PC-3 (cell line): Measurements from ENCODE around the gene CCDC178. TPM values are rescaled to one million over a fixed set of nuclear protein-coding genes. Genes with fewer than 3 reads are reported as not detected.

Experiments
- ATAC-seq: fragments of 200-7000 bp; cut with Tn5 transposase; 2 replicates; pipeline ENCODE4 v1.9.1; 2020; ENCODE audit warnings: mild to moderate bottlenecking, moderate library complexity
- BruUV-seq: library from RNA; stranded (reverse); fragments of 400-500 nt; replicated peaks from 2 replicates; lab custom pipeline; 2021; lab: Mats Ljungman, UMichigan
- CTCF ChIA-PET: fragments of 300-600 bp; sonication (Branson Sonifier 250); formaldehyde crosslinking; loops from one replicate; lab custom pipeline; 2022; ENCODE audit warnings: antibody characterized with exemption; lab: Charles Lee
- POLR2A ChIA-PET: fragments of 300-600 bp; sonication (Branson Sonifier 250); formaldehyde crosslinking; loops from one replicate; lab custom pipeline; 2022; ENCODE audit warnings: antibody characterized with exemption; ENCODE audit not compliant: unreplicated experiment; lab: Charles Lee
- DNase-seq: peaks from one replicate; pipeline ENCODE4 v3.0.0-alpha.2; 2015
- H2AFZ ChIP-seq: fragments of 300-600 bp; sonication (generic); 2 replicates; pipeline ENCODE4 v1.6.0; 2016; ENCODE audit warnings: antibody characterized with exemption, low read length
- H3F3A ChIP-seq: fragments of 300-600 bp; sonication (generic); one replicate; pipeline ENCODE4 v1.6.0; 2017; ENCODE audit warnings: antibody characterized with exemption, low read length, control low read depth, mild to moderate bottlenecking; ENCODE audit not compliant: unreplicated experiment
- H3K27ac ChIP-seq: fragments of 300-600 bp; sonication (generic); 2 replicates; pipeline ENCODE4 v1.5.1; 2016; ENCODE audit warnings: mild to moderate bottlenecking, low read length
- H3K27me3 ChIP-seq: fragments of 300-600 bp; sonication (generic); 2 replicates; pipeline ENCODE4 v1.6.1; 2016; ENCODE audit warnings: low read length, mixed read lengths
- H3K36me3 ChIP-seq: fragments of 300-600 bp; sonication (generic); 2 replicates; pipeline ENCODE4 v1.6.1; 2016; ENCODE audit warnings: low read depth, mixed run types, low read length, mixed read lengths
- H3K4me1 ChIP-seq: fragments of 300-600 bp; sonication (generic); 2 replicates; pipeline ENCODE4 v1.5.1; 2016; ENCODE audit warnings: low read length; ENCODE audit not compliant: insufficient read depth
- H3K4me2 ChIP-seq: fragments of 300-600 bp; sonication (generic); 2 replicates; pipeline ENCODE4 v1.6.0; 2016; ENCODE audit warnings: low read length
- H3K4me3 ChIP-seq: fragments of 300-600 bp; sonication (generic); 2 replicates; pipeline ENCODE4 v1.5.1; 2016; ENCODE audit warnings: mild to moderate bottlenecking, low read length, mixed read lengths
- H3K79me2 ChIP-seq: fragments of 300-600 bp; sonication (generic); 2 replicates; pipeline ENCODE4 v1.6.1; 2017; ENCODE audit warnings: low read length, mixed read lengths
- H3K9ac ChIP-seq: fragments of 300-600 bp; sonication (generic); 2 replicates; pipeline ENCODE4 v1.6.0; 2016; ENCODE audit warnings: mild to moderate bottlenecking, low read length
- H3K9me2 ChIP-seq: fragments of 300-600 bp; sonication (generic); replicated peaks from 2 replicates; pipeline ENCODE4 v1.6.1; 2016; ENCODE audit warnings: mixed run types, low read length, mixed read lengths
- H3K9me3 ChIP-seq: fragments of 300-600 bp; sonication (generic); 2 replicates; pipeline ENCODE4 v1.6.1; 2016; ENCODE audit warnings: low read length, mixed read lengths
- H4K20me1 ChIP-seq: fragments of 300-600 bp; sonication (generic); 2 replicates; pipeline ENCODE4 v1.6.1; 2016; ENCODE audit warnings: low read length, mixed read lengths
- EZH2 ChIP-seq: fragments of 300-600 bp; sonication (generic); IDR thresholded peaks from one replicate; pipeline ENCODE4 v1.6.1; 2017; ENCODE audit warnings: antibody characterized with exemption, mild to moderate bottlenecking, low read length; ENCODE audit not compliant: unreplicated experiment
- EZH2phosphoT487 ChIP-seq: fragments of 300-600 bp; sonication (generic); IDR thresholded peaks from 2 replicates; pipeline ENCODE4 v1.6.1; 2018; ENCODE audit warnings: mild to moderate bottlenecking, antibody characterized with exemption, low read length, borderline replicate concordance
- intact Hi-C: fragments of 100-400 bp; cut with micrococcal nuclease; formaldehyde crosslinking; loops from 2 replicates; pipeline ENCODE4 v1.9.0; 2023
- total RNA-seq: library from RNA; depleted of rRNA; stranded (reverse); fragments of >200 nt; gene quantifications from 2 replicates; pipeline ENCODE4 v1.2.3, GENCODE V29; 2014
- TF ChIP-seq, protein P1 (sequence below): fragments of 300-600 bp; sonication (generic); conservative IDR thresholded peaks from 2 replicates; pipeline ENCODE4 v1.5.1; 2017; ENCODE audit warnings: antibody characterized with exemption, low read depth, mild to moderate bottlenecking, low read length

Gene CCDC178
- total RNA-seq, 1 experiment from 2014 or later = not detected

DNA sequence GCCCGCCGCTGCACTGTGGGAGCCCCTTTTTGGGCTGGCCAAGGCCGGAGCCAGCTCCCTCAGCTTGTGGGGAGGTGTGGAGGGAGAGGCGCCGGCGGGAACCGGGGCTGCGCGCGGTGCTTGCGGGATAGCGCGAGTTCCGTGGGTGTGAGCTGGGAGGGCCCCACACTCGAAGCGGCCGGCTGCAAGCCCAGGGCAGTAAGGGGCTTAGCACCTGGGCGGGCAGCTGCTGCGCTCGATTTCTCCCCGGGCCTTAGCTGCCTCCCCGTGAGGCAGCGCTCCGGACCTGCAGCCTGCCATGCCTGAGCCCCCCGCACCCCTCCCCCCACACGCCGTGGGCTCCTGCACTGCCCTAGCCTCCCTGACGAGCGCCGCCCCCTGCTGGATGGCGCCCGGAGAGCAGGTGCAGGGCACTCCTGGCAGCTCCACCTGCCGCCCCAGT lies 124.4 kb downstream of the CCDC178 start:
- H3K27me3 ChIP-seq = no peaks in the 10 kb centered on the region
- BruUV-seq = no TSS peak
- no peaks in the 10 kb centered on the region for H3K9me3 ChIP-seq
- no peaks in the 10 kb centered on the region for H3F3A ChIP-seq
- H3K79me2 ChIP-seq = no peaks in the 10 kb centered on the region
- H3K4me3 ChIP-seq = no peak overlapping the region
- ATAC-seq (no peak), DNase-seq (no peak)
- POLR2A ChIA-PET = no interaction called here
- no peaks in the 10 kb centered on the region for H3K9me2 ChIP-seq
- no peak overlapping the region for H3K4me2 ChIP-seq
- no peaks in the 10 kb centered on the region for H3K4me1 ChIP-seq
- TF ChIP-seq EZH2phosphoT487 (no peak), EZH2 (no peak)
- TF ChIP-seq, protein P1, sequence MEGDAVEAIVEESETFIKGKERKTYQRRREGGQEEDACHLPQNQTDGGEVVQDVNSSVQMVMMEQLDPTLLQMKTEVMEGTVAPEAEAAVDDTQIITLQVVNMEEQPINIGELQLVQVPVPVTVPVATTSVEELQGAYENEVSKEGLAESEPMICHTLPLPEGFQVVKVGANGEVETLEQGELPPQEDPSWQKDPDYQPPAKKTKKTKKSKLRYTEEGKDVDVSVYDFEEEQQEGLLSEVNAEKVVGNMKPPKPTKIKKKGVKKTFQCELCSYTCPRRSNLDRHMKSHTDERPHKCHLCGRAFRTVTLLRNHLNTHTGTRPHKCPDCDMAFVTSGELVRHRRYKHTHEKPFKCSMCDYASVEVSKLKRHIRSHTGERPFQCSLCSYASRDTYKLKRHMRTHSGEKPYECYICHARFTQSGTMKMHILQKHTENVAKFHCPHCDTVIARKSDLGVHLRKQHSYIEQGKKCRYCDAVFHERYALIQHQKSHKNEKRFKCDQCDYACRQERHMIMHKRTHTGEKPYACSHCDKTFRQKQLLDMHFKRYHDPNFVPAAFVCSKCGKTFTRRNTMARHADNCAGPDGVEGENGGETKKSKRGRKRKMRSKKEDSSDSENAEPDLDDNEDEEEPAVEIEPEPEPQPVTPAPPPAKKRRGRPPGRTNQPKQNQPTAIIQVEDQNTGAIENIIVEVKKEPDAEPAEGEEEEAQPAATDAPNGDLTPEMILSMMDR = no peak
- intact Hi-C loops = no loop called here
- H4K20me1 ChIP-seq = no peaks in the 10 kb centered on the region
- H3K9ac ChIP-seq = no peak overlapping the region
- H3K36me3 ChIP-seq = no peaks in the 10 kb centered on the region
- CTCF ChIA-PET = no interaction called here
- H2AFZ ChIP-seq = no peak overlapping the region
- no peak overlapping the region for H3K27ac ChIP-seq

DNA sequence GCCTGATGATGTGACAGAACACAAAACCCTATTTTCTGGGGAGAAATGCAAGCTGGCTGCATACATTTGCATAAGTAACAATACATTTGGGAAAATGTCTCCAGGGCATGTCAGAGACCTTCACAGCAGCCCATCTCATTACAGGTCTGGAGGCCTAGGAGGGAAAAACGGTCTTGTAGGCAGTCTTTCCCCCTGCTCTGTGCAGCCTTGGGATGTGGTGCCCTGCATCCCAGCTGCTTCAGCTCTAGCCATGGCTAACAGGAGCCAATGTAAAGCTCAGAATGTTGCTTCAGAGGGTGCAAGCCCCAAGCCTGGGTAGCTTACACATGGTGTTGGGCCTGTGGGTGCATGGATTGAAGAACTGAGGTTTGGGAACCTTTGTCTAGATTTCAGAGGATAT lies 133.0 kb downstream of the CCDC178 start:
- Histone ChIP-seq H3K9me3 (no peaks in the 10 kb centered on the region), H2AFZ (no peak overlapping the region), H3K9ac (no peak overlapping the region), H3K9me2 (no peaks in the 10 kb centered on the region), H3K4me3 (no peak overlapping the region), H4K20me1 (no peaks in the 10 kb centered on the region), H3K4me2 (no peak overlapping the region), H3K79me2 (no peaks in the 10 kb centered on the region), H3K36me3 (no peaks in the 10 kb centered on the region), H3K27ac (no peak overlapping the region), H3F3A (no peaks in the 10 kb centered on the region), H3K4me1 (no peaks in the 10 kb centered on the region), H3K27me3 (no peaks in the 10 kb centered on the region)
- TF ChIP-seq, protein P1 = no peak
- no peak for TF ChIP-seq EZH2
- no peak for TF ChIP-seq EZH2phosphoT487
- no TSS peak for BruUV-seq
- intact Hi-C loops = no loop called here
- DNase-seq = no peak
- ChIA-PET POLR2A (no interaction called here), CTCF (no interaction called here)
- ATAC-seq = no peak

DNA sequence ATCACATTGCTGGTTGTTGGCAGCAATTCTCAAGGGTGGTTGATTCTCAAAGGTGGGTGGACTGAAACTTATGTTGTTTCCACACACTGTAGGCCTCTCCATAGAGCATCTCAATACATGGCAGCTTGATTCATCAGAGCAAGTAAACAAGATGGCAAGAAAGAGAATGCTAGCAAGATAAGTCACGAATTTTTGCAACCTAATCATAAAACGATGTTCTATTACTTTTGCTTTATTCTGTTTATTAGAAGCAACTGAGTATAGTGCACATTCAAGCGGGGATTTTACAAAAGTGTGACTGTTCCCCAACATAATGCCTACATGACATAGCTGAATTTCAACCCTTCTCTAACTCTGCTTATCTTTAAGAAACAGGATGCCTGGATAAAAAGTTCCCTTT lies 136.2 kb downstream of the CCDC178 start:
- ChIA-PET CTCF (no interaction called here), POLR2A (no interaction called here)
- H2AFZ ChIP-seq = no peak overlapping the region
- intact Hi-C loops = no loop called here
- H3K4me3 ChIP-seq = no peak overlapping the region
- no peak for TF ChIP-seq EZH2
- TF ChIP-seq EZH2phosphoT487 = no peak
- TF ChIP-seq, protein P1 = no peak
- no peaks in the 10 kb centered on the region for H4K20me1 ChIP-seq
- no peaks in the 10 kb centered on the region for H3K27me3 ChIP-seq
- no peak for DNase-seq
- H3K9me2 ChIP-seq = no peaks in the 10 kb centered on the region
- no peaks in the 10 kb centered on the region for H3K4me1 ChIP-seq
- no peak overlapping the region for H3K4me2 ChIP-seq
- no peaks in the 10 kb centered on the region for H3K79me2 ChIP-seq
- no peaks in the 10 kb centered on the region for H3K36me3 ChIP-seq
- ATAC-seq = no peak
- no peaks in the 10 kb centered on the region for H3F3A ChIP-seq
- BruUV-seq = no TSS peak
- no peak overlapping the region for H3K27ac ChIP-seq
- no peak overlapping the region for H3K9ac ChIP-seq
- H3K9me3 ChIP-seq = no peaks in the 10 kb centered on the region
